GM19468 (cell line): Measurements from ENCODE around the gene RNF220.
"Not testable (repeated sequence)": the region's sequence is repeated elsewhere in the genome, so short reads cannot be mapped to it uniquely, and the experiment has no call there.

Experiments
- ATAC-seq: cut with Tn5 transposase; IDR thresholded peaks from one replicate; pipeline ENCODE4 v1.9.1; 2021; ENCODE audit warnings: mild to moderate bottlenecking, moderate library complexity, moderate number of reproducible peaks; ENCODE audit not compliant: unreplicated experiment; ENCODE audit errors: extremely low read depth

The RNF220 gene

DNA sequence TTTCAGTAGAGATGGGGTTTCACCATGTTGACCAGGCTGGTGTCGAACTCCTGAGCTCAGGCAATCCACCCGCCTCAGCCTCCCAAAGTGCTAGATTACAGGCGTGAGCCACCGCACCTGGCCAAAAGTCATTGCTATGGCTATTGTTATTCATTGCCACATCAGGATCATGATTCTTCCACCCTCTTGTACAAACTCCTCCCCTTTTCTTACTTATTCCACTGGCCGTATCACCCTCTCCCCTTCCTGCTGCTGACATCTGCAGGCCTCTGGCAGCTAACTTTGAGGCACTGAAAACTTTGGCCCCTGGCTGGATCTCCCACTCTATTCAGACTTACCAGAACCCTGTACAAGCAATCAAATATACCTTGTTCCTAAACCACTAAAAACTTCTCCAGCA is 258.4 kb downstream of the RNF220 start:
- no peak for ATAC-seq

- ATAC-seq = no peak
These were observed 259.8 kb downstream of the RNF220 start for GRCh38 chr1:44664730-44665370.

GRCh38 chr1:44666719-44667118 is 261.7 kb downstream of the RNF220 start:
- not testable (repeated sequence) for ATAC-seq

- no peak for ATAC-seq
These were observed 265.9 kb downstream of the RNF220 start for GRCh38 chr1:44670751-44671640.

DNA sequence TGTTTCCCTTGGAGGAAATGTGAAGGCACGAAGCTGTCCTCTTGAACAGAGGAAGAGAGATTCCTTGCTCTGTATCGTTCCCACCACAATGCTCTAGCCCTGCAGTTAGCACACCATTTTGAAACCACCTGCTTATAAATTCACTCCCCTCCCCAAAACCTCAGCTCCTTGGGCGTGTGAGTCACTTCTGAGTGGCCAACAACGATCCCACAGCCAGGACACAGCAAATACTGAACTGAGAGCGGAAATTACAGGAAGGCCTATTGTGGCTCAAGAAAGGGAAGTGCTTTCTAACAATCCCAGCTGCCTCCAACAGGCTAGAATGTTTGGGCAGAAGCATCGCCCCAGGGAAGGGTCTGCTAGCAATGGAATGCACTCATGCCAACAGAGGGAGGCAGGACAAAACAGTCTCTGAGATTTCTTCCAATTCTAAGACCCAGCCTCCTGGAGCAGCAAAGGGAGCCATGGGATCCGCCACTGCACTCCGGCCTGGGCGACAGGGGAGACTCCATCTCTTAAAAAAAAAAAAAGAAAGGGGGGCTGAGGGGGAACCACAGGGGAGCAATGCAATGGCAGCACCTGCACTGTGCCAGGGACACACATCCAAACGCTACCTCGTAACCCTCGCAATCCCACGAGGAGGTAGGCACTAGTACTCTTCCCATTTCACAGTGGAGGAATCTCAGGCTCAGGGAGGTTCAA is 267.4 kb downstream of the RNF220 start:
- ATAC-seq = no peak

GRCh38 chr1:44672961-44673674 is 268.1 kb downstream of the RNF220 start:
- ATAC-seq = no peak

DNA sequence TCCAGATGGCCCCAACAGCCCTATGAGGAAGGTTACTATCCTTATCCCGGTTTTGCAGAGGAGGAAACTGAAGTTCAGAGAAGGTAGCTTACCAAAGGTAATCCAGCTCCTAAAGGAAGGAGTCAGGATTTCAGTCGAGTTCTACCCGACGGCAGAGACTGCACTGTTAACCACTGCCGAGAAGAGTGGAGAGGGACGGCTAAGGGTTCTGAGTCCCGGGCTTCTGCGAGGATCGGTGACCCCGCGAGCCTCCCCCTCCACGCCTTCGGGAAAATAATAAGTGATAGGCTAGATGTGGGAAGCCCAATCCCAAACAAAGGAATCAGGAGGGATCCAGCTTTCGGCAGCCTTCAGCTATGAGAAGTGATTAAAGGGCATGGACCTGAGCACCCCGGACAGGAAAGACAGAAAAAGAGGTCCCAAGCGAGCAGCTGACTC is 268.6 kb downstream of the RNF220 start:
- ATAC-seq = no peak

- peak; percentile 85 for ATAC-seq
These were observed 269.3 kb downstream of the RNF220 start, which contains the start of the genes ARMH1 and TMEM53 for GRCh38 chr1:44674113-44675000. TSS of gene ARMH1 (plus strand) at chr1:44674714. CDS start at chr1:44689698, 14,984 bp downstream. TSS of gene TMEM53 (minus strand) at chr1:44674481. CDS start at chr1:44674391, 90 bp downstream.

DNA sequence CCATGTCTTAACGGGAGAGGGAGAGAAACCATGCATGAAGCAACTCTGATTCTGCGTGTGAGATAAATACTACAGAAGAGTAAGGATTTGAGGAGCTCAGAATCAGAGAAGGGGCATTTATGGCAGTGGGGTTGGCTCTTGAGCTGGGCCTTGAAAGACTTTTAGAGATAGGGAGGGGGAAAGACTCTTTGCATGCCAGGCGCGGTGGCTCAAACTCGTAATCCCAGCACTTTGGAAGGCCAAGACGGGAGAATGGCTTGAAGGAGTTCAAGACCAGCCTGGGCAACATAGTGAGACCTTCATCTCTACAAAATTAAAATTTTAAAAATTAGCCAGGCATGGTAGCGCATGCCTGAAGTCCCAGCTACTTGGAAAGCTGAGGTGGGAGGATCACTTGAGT is 270.1 kb downstream of the RNF220 start:
- no peak for ATAC-seq

GRCh38 chr1:44676484-44677200 is 271.6 kb downstream of the RNF220 start:
- no peak for ATAC-seq

GRCh38 chr1:44677201-44677766 is 272.2 kb downstream of the RNF220 start:
- no peak for ATAC-seq

- no peak for ATAC-seq
These were observed 273.1 kb downstream of the RNF220 start for GRCh38 chr1:44678120-44678519.

DNA sequence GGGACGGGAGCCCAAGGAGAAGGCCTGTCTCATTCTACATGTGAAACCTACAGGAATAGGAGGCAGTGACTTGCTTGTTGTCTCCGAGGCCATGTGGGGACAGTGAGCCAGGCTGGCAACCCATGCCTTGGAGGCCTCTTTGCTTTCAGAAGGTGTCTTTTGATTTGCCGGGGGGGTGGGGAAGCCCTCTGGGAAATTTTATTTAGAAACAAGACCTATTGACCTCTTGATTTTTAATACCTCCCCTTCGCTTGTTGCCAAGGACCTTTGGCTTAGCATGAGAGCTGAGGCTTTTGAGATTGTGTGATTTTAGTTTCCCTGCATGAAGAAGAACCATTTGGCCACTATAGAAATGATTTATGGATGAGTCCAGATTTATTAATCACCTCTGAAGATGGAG is 273.6 kb downstream of the RNF220 start:
- no peak for ATAC-seq

GRCh38 chr1:44679468-44679867 is 274.4 kb downstream of the RNF220 start:
- ATAC-seq = no peak

DNA sequence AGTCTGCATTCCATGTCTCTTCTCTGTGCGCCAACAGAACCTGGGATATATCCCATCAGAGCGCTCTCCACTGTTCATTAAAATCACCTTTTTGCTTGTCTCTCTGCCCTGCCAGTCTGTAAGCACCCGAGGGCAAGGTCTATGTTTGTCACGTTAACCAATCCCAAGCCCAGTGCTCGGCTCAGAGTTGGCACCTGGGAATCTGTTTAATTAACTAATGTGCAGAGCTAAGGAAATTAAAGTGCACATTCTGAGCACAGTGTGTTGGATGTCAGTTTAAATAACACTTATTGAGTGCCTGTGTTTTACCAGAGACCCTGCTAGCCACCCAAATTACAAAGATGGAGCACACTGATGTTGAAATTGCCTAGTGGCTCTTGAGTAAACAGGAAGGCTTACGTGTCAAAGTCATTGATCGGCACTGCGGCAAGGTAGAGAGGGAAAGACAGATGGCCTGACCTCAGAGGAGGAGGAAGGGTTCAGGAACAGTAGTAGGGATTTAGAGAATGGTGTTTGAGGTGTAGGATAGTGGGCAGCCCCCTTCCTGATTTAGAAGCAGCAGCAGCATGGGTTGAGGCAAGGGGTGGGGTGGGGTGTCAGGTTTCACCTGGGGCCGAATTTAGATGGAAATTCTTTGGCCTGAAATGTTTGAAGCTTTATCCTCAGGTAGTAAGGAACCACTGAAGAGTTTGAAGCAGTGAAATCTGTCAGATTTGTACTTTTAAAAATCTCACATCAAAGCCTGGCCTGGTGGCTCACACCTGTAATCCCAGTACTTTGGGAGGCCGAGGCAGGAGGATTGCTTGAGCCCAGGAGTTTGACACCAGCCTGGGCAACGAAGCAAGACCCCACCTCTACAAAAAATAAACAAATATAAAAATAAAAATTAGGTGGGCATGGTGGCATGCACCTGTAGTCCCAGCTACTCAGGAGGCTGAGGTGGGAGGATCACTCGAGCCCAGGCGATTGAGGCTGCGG is 277.1 kb downstream of the RNF220 start:
- no peak for ATAC-seq

DNA sequence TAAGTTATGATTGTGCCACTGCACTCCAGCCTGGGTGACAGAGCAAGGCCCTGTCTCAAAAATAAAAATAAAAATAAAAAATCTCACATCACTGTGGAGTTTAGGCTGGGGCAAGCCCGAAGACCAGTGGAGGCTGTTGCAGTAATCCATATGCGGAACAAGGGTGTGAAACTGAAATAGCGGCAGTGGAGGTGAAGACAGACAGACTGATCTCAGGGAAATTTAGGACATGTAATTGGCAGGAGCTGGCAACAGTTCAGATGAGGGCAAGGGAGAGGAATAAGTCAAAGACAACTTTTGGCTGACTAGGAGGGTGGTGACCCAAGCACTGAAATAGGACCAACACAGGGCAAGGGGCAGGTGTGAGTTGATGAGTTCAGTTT is 277.8 kb downstream of the RNF220 start:
- ATAC-seq = no peak

GRCh38 chr1:44684525-44684924 is 279.5 kb downstream of the RNF220 start:
- ATAC-seq = peak; percentile 24
